Measurements from ENCODE around the gene SNAP23. TPM values are rescaled to one million over a fixed set of nuclear protein-coding genes. Genes with fewer than 3 reads are reported as not detected.

Gene SNAP23
- total and polyA plus RNA-seq, 7 donors, result 12.9 to 42.2 (median 21.9) TPM

- no peaks in the 10 kb centered on the region for H3K9me3 ChIP-seq
- no peaks in the 10 kb centered on the region for H3K27me3 ChIP-seq (ENCODE audit: insufficient read depth in 3 of 3, low read length in 2 of 3)
- H3K4me3 ChIP-seq, result peak overlapping the region; percentile 61
- peak overlapping the region; percentile 90 for H3K27ac ChIP-seq
- H3K36me3 ChIP-seq (ENCODE audit: insufficient read depth in 1 of 2, low read depth in 1 of 2), result peaks cover 0 to 13% of the 10 kb centered on the region in 2 donors
- peak; percentile 65 to 79 for DNase-seq
- TF ChIP-seq, protein P1, sequence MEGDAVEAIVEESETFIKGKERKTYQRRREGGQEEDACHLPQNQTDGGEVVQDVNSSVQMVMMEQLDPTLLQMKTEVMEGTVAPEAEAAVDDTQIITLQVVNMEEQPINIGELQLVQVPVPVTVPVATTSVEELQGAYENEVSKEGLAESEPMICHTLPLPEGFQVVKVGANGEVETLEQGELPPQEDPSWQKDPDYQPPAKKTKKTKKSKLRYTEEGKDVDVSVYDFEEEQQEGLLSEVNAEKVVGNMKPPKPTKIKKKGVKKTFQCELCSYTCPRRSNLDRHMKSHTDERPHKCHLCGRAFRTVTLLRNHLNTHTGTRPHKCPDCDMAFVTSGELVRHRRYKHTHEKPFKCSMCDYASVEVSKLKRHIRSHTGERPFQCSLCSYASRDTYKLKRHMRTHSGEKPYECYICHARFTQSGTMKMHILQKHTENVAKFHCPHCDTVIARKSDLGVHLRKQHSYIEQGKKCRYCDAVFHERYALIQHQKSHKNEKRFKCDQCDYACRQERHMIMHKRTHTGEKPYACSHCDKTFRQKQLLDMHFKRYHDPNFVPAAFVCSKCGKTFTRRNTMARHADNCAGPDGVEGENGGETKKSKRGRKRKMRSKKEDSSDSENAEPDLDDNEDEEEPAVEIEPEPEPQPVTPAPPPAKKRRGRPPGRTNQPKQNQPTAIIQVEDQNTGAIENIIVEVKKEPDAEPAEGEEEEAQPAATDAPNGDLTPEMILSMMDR (IDR thresholded peaks at IDR 0.05), result no peak
- intact Hi-C loops (cut with DNase I), result loop anchor here (5.0 kb wide), 2 partner anchors 35 to 70 kb away; no protein-coding TSS in a partner anchor
- 8 to 14% (median 12%) methylated on average over 8 of the region's 8 CpGs for WGBS, 3 donors
- peak; percentile 89 to 90 (median 90) for ATAC-seq
- peaks cover 39% of the 10 kb centered on the region for H3K4me1 ChIP-seq
Observed at GRCh38 chr15:42457445-42458442, 37.7 kb upstream of the SNAP23 start.

- no peak for DNase-seq
- Histone ChIP-seq H3K4me1 (peaks cover 26% of the 10 kb centered on the region), H3K9me3 (no peaks in the 10 kb centered on the region), H3K4me3 (no peak overlapping the region), H3K27me3 (ENCODE audit: insufficient read depth in 3 of 3, low read length in 2 of 3) (no peaks in the 10 kb centered on the region), H3K36me3 (ENCODE audit: insufficient read depth in 1 of 2, low read depth in 1 of 2) (peaks cover 0 to 28% of the 10 kb centered on the region in 2 donors), H3K27ac (peak overlapping the region; percentile 61)
- TF ChIP-seq, protein P1 (IDR thresholded peaks at IDR 0.05), result no peak
- intact Hi-C loops (cut with DNase I), result no loop called here
- no peak for ATAC-seq
- 21 to 54% (median 48%) methylated on average over 3 of the region's 3 CpGs for WGBS, 3 donors
Observed at GRCh38 chr15:42461261-42461660, 34.2 kb upstream of the SNAP23 start.

GRCh38 chr15:42465520-42466259, 29.7 kb upstream of the SNAP23 start:
- DNase-seq (no peak), ATAC-seq (peak in 2 of 4 donors; percentile 32 to 46)
- Histone ChIP-seq H3K36me3 (ENCODE audit: insufficient read depth in 1 of 2, low read depth in 1 of 2) (peaks cover 0 to 35% of the 10 kb centered on the region in 2 donors), H3K9me3 (no peaks in the 10 kb centered on the region), H3K4me3 (no peak overlapping the region), H3K27ac (no peak overlapping the region), H3K27me3 (ENCODE audit: insufficient read depth in 3 of 3, low read length in 2 of 3) (no peaks in the 10 kb centered on the region), H3K4me1 (peaks cover 18% of the 10 kb centered on the region)
- intact Hi-C loops (cut with DNase I), result no loop called here
- TF ChIP-seq, protein P1 (IDR thresholded peaks at IDR 0.05), result no peak
- WGBS, 3 donors, result 42 to 72% (median 50%) methylated on average over 8 of the region's 8 CpGs

DNA sequence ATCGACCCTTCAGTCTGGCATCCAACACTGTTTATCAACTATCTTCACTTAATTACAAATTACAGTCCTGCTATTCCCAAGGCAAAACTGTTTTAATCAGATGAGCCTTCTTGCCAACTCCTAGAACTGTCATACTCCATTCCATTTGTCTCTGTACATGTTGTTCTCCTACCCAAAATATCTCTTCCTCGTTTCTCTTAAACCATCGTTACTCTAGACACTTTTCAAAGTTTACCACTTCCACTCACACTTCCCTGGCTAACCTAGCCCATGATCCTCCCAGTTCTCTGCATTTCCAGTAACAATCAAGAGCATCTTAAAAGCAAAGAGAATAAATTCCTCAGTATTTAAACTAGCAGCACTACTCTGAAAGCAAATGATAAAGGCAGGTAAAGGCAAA, 24.4 kb upstream of the SNAP23 start:
- ATAC-seq (peak; percentile 30 to 81 (median 51)), DNase-seq (no peak)
- peaks cover 26% of the 10 kb centered on the region for H3K4me1 ChIP-seq
- intact Hi-C loops (cut with DNase I), result loop anchor here in 1 of 2 donors (5.0 kb wide), 1 partner anchor 199 kb away; the partner anchor contains the start of genes GANC and TMEM87A
- peak overlapping the region; percentile 64 for H3K27ac ChIP-seq
- H3K27me3 ChIP-seq (ENCODE audit: insufficient read depth in 3 of 3, low read length in 2 of 3), result no peaks in the 10 kb centered on the region
- no peaks in the 10 kb centered on the region for H3K9me3 ChIP-seq
- WGBS, 3 donors, result 20 to 48% (median 29%) methylated on average over 3 of the region's 3 CpGs
- peaks cover 0 to 7% of the 10 kb centered on the region in 2 donors for H3K36me3 ChIP-seq (ENCODE audit: insufficient read depth in 1 of 2, low read depth in 1 of 2)
- H3K4me3 ChIP-seq, result no peak overlapping the region
- TF ChIP-seq, protein P1 (IDR thresholded peaks at IDR 0.05), result no peak
